Ramos (cell line): ENCODE measurements around the gene ADM2.

ENCODE experiments used
- in situ Hi-C: fragments of 300-500 bp; cut with MboI; formaldehyde crosslinking; loops from one replicate; pipeline ENCODE4 v1.14.3; 2022; ENCODE audit warnings: low sequenced_read_pairs; ENCODE audit not compliant: unreplicated experiment

ADM2 gene

GRCh38 chr22:50532824-50533796 lies 51.8 kb downstream of the ADM2 start:
- in situ Hi-C loops = loop anchor here (5.0 kb wide), 1 partner anchor 89 kb away; no protein-coding TSS in a partner anchor

GRCh38 chr22:50533856-50534711 lies 52.7 kb downstream of the ADM2 start:
- in situ Hi-C loops = loop anchor here (5.0 kb wide), 1 partner anchor 88 kb away; no protein-coding TSS in a partner anchor

DNA sequence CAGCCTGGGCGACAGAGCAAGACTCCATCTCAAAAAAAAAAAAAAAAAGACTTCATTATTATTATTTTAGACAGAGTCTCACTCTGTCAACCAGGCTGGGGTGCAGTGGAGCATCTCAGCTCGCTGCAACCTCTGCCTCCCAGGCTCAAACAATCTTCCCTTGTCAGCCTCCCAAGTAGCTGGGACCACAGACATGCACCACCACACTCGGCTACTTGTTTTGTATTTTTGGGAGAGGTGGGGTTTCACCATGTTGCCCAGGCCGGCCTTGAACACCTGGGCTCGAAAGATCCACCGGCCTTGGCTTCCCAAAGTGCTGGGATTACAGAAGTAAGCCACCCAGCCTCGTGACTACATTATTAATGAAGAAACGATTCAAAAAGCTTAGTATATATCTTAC lies 53.8 kb downstream of the ADM2 start:
- in situ Hi-C loops = no loop called here
